ENCODE data around the gene FGD4.

The FGD4 gene

GRCh38 chr12:32542428-32543229 is 143.3 kb downstream of the FGD4 start:
- TF ChIP-seq CREB1 (IDR thresholded peaks at IDR 0.05; ENCODE audit: low read depth): no peak
- TF ChIP-seq FOXM1 (IDR thresholded peaks at IDR 0.05; ENCODE audit: borderline replicate concordance, low read depth): no peak

- TF ChIP-seq NFIC (IDR thresholded peaks at IDR 0.05) (no peak), EP300 (IDR thresholded peaks at IDR 0.05; ENCODE audit: borderline replicate concordance) (no peak), MAX (IDR thresholded peaks at IDR 0.05) (no peak), YY1 (IDR thresholded peaks at IDR 0.05; ENCODE audit: low read depth) (no peak), CREB1 (IDR thresholded peaks at IDR 0.05; ENCODE audit: low read depth) (no peak), TEAD4 (IDR thresholded peaks at IDR 0.05) (no peak), CEBPB (IDR thresholded peaks at IDR 0.05) (no peak), USF1 (IDR thresholded peaks at IDR 0.05) (no peak), TAF1 (IDR thresholded peaks at IDR 0.05; ENCODE audit: low read depth) (no peak), FOXM1 (IDR thresholded peaks at IDR 0.05; ENCODE audit: borderline replicate concordance, low read depth) (no peak), REST (IDR thresholded peaks at IDR 0.05; ENCODE audit: low read depth) (no peak), EGR1 (IDR thresholded peaks at IDR 0.05) (no peak), RAD21 (IDR thresholded peaks at IDR 0.05; ENCODE audit: low read depth) (no peak), TCF12 (IDR thresholded peaks at IDR 0.05; ENCODE audit: low read depth) (no peak), ZBTB7A (IDR thresholded peaks at IDR 0.05; ENCODE audit: low read depth) (no peak)
Observed at GRCh38 chr12:32544893-32545292, 145.5 kb downstream of the FGD4 start.

GRCh38 chr12:32545413-32545980 is 146.1 kb downstream of the FGD4 start:
- TF ChIP-seq MAX (IDR thresholded peaks at IDR 0.05): no peak
- TF ChIP-seq TEAD4 (IDR thresholded peaks at IDR 0.05): no peak
- TF ChIP-seq EP300 (IDR thresholded peaks at IDR 0.05; ENCODE audit: borderline replicate concordance): no peak
- no peak for TF ChIP-seq CEBPB (IDR thresholded peaks at IDR 0.05)
- TF ChIP-seq REST (IDR thresholded peaks at IDR 0.05; ENCODE audit: low read depth): no peak
- no peak for TF ChIP-seq EGR1 (IDR thresholded peaks at IDR 0.05)
- no peak for TF ChIP-seq FOXM1 (IDR thresholded peaks at IDR 0.05; ENCODE audit: borderline replicate concordance, low read depth)
- no peak for TF ChIP-seq ZBTB7A (IDR thresholded peaks at IDR 0.05; ENCODE audit: low read depth)
- TF ChIP-seq USF1 (IDR thresholded peaks at IDR 0.05): no peak
- TF ChIP-seq CREB1 (IDR thresholded peaks at IDR 0.05; ENCODE audit: low read depth): no peak
- no peak for TF ChIP-seq YY1 (IDR thresholded peaks at IDR 0.05; ENCODE audit: low read depth)
- no peak for TF ChIP-seq TAF1 (IDR thresholded peaks at IDR 0.05; ENCODE audit: low read depth)
- no peak for TF ChIP-seq NFIC (IDR thresholded peaks at IDR 0.05)
- TF ChIP-seq RAD21 (IDR thresholded peaks at IDR 0.05; ENCODE audit: low read depth): no peak
- TF ChIP-seq TCF12 (IDR thresholded peaks at IDR 0.05; ENCODE audit: low read depth): no peak

GRCh38 chr12:32546272-32546671 is 146.9 kb downstream of the FGD4 start:
- no peak for TF ChIP-seq EGR1 (IDR thresholded peaks at IDR 0.05)

- TF ChIP-seq REST (IDR thresholded peaks at IDR 0.05; ENCODE audit: low read depth): no peak
- no peak for TF ChIP-seq FOXM1 (IDR thresholded peaks at IDR 0.05; ENCODE audit: borderline replicate concordance, low read depth)
- no peak for TF ChIP-seq YY1 (IDR thresholded peaks at IDR 0.05; ENCODE audit: low read depth)
- no peak for TF ChIP-seq EP300 (IDR thresholded peaks at IDR 0.05; ENCODE audit: borderline replicate concordance)
- TF ChIP-seq RAD21 (IDR thresholded peaks at IDR 0.05; ENCODE audit: low read depth): no peak
- TF ChIP-seq NFIC (IDR thresholded peaks at IDR 0.05): no peak
Observed at GRCh38 chr12:32548691-32549281, 149.4 kb downstream of the FGD4 start.
